Amniotic stem cell (primary cell): ENCODE data around the gene CCDC74A.
"Not testable (repeated sequence)": the region's sequence is repeated elsewhere in the genome, so short reads cannot be mapped to it uniquely, and the experiment has no call there.

Experiments used
- DNase-seq: peaks from one replicate; lab custom pipeline; 2025; lab: John Stamatoyannopoulos, UW

Gene CCDC74A

GRCh38 chr2:131566371-131566770, 38.7 kb downstream of the CCDC74A start:
- DNase-seq, result no peak

GRCh38 chr2:131567891-131568290, 40.2 kb downstream of the CCDC74A start:
- DNase-seq, result no peak

GRCh38 chr2:131568401-131568800, 40.7 kb downstream of the CCDC74A start:
- DNase-seq, result not testable (repeated sequence)

GRCh38 chr2:131572175-131572574, 44.5 kb downstream of the CCDC74A start:
- DNase-seq, result no peak

GRCh38 chr2:131577812-131578211, 50.1 kb downstream of the CCDC74A start:
- no peak for DNase-seq

GRCh38 chr2:131580187-131580586, 52.5 kb downstream of the CCDC74A start:
- DNase-seq, result no peak
